DND-41 (cell line): ENCODE measurements around the gene ECM1.

ENCODE experiments used
- ATAC-seq: fragments of 200-7000 bp; cut with Tn5 transposase; 3 replicates; pipeline ENCODE4 v1.9.1; 2021; ENCODE audit warnings: low read depth; ENCODE audit not compliant: insufficient read depth
- DNase-seq: peaks from one replicate; pipeline ENCODE4 v3.0.0-alpha.2; 2020
- H2AFZ ChIP-seq: 2 replicates; pipeline ENCODE4 v1.6.0; 2012; ENCODE audit warnings: low read depth, low read length
- H3K27ac ChIP-seq: 2 replicates; pipeline ENCODE4 v1.5.1; 2012; ENCODE audit warnings: low read length, inconsistent platforms
- H3K27me3 ChIP-seq: fragments of 200-600 bp; sonication (generic); 2 replicates; pipeline ENCODE4 v1.6.0; 2012; ENCODE audit warnings: low read length, mild to moderate bottlenecking, inconsistent platforms; ENCODE audit not compliant: insufficient read depth, poor library complexity
- H3K36me3 ChIP-seq: 2 replicates; pipeline ENCODE4 v1.5.1; 2012; ENCODE audit warnings: low read length, inconsistent platforms; ENCODE audit not compliant: insufficient read depth
- H3K4me1 ChIP-seq: 2 replicates; pipeline ENCODE4 v1.5.1; 2012; ENCODE audit warnings: mild to moderate bottlenecking, low read length; ENCODE audit not compliant: insufficient read depth
- H3K4me2 ChIP-seq: 2 replicates; pipeline ENCODE4 v1.6.0; 2012; ENCODE audit warnings: mild to moderate bottlenecking, moderate library complexity, low read length, inconsistent platforms; ENCODE audit not compliant: insufficient read depth
- H3K4me3 ChIP-seq, 2 experiments: fragments of 200-600 bp in 1 of 2; shearing (Covaris generic) in 1 of 2; 2 replicates each; pipeline ENCODE4 v1.5.1; 2012 to 2016; ENCODE audit warnings: inconsistent platforms in 2 of 2, low read length in 2 of 2, mild to moderate bottlenecking in 2 of 2, low read depth in 1 of 2, moderate library complexity in 1 of 2
- H3K79me2 ChIP-seq: 2 replicates; pipeline ENCODE4 v1.6.0; 2012; ENCODE audit warnings: low read length, inconsistent platforms; ENCODE audit not compliant: insufficient read depth
- H3K9ac ChIP-seq: 2 replicates; pipeline ENCODE4 v1.6.0; 2012; ENCODE audit warnings: low read depth, mild to moderate bottlenecking, inconsistent platforms, low read length, moderate library complexity
- H3K9me3 ChIP-seq: 2 replicates; pipeline ENCODE4 v1.5.1; 2012; ENCODE audit warnings: low read length, moderate library complexity, mild to moderate bottlenecking, inconsistent platforms; ENCODE audit not compliant: insufficient read depth, severe bottlenecking
- H4K20me1 ChIP-seq: 2 replicates; pipeline ENCODE4 v1.6.0; 2012; ENCODE audit warnings: low read length; ENCODE audit not compliant: insufficient read depth
- EZH2 ChIP-seq: IDR thresholded peaks from 3 replicates; pipeline ENCODE4 v1.6.1; 2012; ENCODE audit warnings: borderline replicate concordance, low read depth, mild to moderate bottlenecking, moderate library complexity, low read length, inconsistent platforms; ENCODE audit not compliant: severe bottlenecking
- TF ChIP-seq, protein P1 (sequence below): IDR thresholded peaks from 2 replicates; pipeline ENCODE4 v1.5.1; 2012; ENCODE audit warnings: borderline replicate concordance, low read length, moderate library complexity, mild to moderate bottlenecking; ENCODE audit not compliant: poor library complexity, severe bottlenecking; ENCODE audit errors: extremely low read depth

ECM1 gene

DNA sequence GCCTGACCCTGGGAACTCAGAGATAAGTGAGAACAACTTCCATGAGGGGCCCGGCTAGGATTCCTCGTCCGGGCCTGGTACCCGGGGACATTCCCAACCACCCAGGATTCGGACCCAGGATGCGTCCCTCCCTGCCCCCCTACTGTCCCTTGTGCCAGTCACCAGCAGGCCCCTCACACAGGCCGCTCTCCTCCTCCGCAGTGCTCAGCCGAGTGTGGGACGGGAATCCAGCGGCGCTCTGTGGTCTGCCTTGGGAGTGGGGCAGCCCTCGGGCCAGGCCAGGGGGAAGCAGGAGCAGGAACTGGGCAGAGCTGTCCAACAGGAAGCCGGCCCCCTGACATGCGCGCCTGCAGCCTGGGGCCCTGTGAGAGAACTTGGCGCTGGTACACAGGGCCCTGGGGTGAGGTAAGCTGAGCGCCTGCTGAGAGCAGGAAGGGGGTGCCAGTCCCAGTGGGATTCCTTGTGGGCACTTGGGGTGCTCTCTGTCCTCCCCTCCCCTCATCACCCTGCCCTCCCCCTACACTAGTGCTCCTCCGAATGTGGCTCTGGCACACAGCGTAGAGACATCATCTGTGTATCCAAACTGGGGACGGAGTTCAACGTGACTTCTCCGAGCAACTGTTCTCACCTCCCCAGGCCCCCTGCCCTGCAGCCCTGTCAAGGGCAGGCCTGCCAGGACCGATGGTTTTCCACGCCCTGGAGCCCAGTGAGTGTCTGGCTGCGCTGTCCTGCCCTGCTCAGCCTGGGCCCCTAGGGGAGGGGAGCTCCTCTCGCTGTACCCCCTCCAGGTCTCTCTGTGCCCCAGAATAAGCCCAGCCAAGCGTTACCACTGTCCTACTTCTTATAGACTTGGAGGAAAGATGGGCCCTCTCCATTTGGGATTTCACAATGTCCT lies 51.1 kb downstream of the ECM1 start:
- H3K4me2 ChIP-seq, result no peak overlapping the region

DNA sequence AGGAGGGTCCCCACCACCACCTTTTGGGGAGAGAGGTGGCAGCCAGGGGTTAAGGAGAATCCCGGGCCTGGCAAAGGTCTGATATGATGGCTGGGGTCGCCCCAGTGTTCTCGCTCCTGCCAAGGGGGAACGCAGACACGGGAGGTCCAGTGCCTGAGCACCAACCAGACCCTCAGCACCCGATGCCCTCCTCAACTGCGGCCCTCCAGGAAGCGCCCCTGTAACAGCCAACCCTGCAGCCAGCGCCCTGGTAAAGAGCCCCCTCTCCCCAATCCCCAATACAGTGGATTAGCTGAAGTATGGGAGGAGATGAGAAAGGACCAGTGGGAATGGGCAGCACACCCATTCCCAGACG lies 51.7 kb downstream of the ECM1 start:
- DNase-seq (no peak), ATAC-seq (no peak)
- Histone ChIP-seq H3K4me1 (peaks cover 34% of the 10 kb centered on the region), H3K27me3 (no peaks in the 10 kb centered on the region), H3K4me2 (no peak overlapping the region), H2AFZ (no peak overlapping the region), H4K20me1 (no peaks in the 10 kb centered on the region), H3K9me3 (no peaks in the 10 kb centered on the region), H3K36me3 (no peaks in the 10 kb centered on the region), H3K79me2 (peaks cover 12% of the 10 kb centered on the region), H3K9ac (no peak overlapping the region), H3K4me3 (no peak overlapping the region), H3K27ac (no peak overlapping the region)
- TF ChIP-seq, protein P1, sequence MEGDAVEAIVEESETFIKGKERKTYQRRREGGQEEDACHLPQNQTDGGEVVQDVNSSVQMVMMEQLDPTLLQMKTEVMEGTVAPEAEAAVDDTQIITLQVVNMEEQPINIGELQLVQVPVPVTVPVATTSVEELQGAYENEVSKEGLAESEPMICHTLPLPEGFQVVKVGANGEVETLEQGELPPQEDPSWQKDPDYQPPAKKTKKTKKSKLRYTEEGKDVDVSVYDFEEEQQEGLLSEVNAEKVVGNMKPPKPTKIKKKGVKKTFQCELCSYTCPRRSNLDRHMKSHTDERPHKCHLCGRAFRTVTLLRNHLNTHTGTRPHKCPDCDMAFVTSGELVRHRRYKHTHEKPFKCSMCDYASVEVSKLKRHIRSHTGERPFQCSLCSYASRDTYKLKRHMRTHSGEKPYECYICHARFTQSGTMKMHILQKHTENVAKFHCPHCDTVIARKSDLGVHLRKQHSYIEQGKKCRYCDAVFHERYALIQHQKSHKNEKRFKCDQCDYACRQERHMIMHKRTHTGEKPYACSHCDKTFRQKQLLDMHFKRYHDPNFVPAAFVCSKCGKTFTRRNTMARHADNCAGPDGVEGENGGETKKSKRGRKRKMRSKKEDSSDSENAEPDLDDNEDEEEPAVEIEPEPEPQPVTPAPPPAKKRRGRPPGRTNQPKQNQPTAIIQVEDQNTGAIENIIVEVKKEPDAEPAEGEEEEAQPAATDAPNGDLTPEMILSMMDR, result no peak
- TF ChIP-seq EZH2, result no peak

More for the DNA sequence above, 51.1 kb downstream of the ECM1 start:
- ATAC-seq, result no peak
- Histone ChIP-seq H3K4me3 (no peak overlapping the region), H3K27me3 (no peaks in the 10 kb centered on the region), H3K9ac (no peak overlapping the region), H3K4me1 (peaks cover 34% of the 10 kb centered on the region), H3K79me2 (peaks cover 12% of the 10 kb centered on the region), H3K36me3 (no peaks in the 10 kb centered on the region), H2AFZ (no peak overlapping the region), H3K9me3 (no peaks in the 10 kb centered on the region), H3K27ac (no peak overlapping the region), H4K20me1 (no peaks in the 10 kb centered on the region)
- DNase-seq, result no peak
- TF ChIP-seq, protein P1, result no peak
- TF ChIP-seq EZH2, result no peak

DNA sequence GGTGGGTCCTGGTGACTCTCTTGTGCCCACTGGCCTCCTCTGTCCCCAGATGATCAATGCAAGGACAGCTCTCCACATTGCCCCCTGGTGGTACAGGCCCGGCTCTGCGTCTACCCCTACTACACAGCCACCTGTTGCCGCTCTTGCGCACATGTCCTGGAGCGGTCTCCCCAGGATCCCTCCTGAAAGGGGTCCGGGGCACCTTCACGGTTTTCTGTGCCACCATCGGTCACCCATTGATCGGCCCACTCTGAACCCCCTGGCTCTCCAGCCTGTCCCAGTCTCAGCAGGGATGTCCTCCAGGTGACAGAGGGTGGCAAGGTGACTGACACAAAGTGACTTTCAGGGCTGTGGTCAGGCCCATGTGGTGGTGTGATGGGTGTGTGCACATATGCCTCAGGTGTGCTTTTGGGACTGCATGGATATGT lies 52.1 kb downstream of the ECM1 start:
- DNase-seq, result peak; percentile 68
- Histone ChIP-seq H3K79me2 (peaks cover 12% of the 10 kb centered on the region), H3K9me3 (no peaks in the 10 kb centered on the region), H3K4me3 (no peak overlapping the region), H3K36me3 (no peaks in the 10 kb centered on the region), H3K4me1 (peaks cover 34% of the 10 kb centered on the region), H4K20me1 (no peaks in the 10 kb centered on the region), H2AFZ (no peak overlapping the region), H3K27ac (no peak overlapping the region), H3K27me3 (no peaks in the 10 kb centered on the region), H3K9ac (no peak overlapping the region), H3K4me2 (no peak overlapping the region)
- no peak for TF ChIP-seq EZH2
- TF ChIP-seq, protein P1, result peak; percentile 94
- peak; percentile 29; the same call in 1 of the 3 replicates for ATAC-seq
